Thymus (tissue), 14 donors: Measurements from ENCODE around the gene NKAPL. TPM values are rescaled to one million over a fixed set of nuclear protein-coding genes. Genes with fewer than 3 reads are reported as not detected.

ENCODE experiments used
- DNase-seq, 9 donors: peaks; one replicate each; pipeline ENCODE4 v3.0.0-alpha.2; 2013; ENCODE audit warnings: low spot score in 9 of 9, low read depth in 6 of 9, missing footprints in 1 of 9
- H3K27ac ChIP-seq, 2 donors: one replicate each; pipeline ENCODE4 v1.5.1; 2013; ENCODE audit warnings: control low read depth in 1 of 2, low read depth in 1 of 2, low read length in 1 of 2, mild to moderate bottlenecking in 1 of 2, moderate library complexity in 1 of 2
- H3K27me3 ChIP-seq, 2 donors: one replicate each; pipeline ENCODE4 v1.5.1; 2013; ENCODE audit warnings: low read length in 1 of 2; ENCODE audit not compliant: control insufficient read depth in 2 of 2, insufficient read depth in 1 of 2
- H3K36me3 ChIP-seq, 2 donors: one replicate each; pipeline ENCODE4 v1.5.1; 2013; ENCODE audit warnings: low read length in 1 of 2, mild to moderate bottlenecking in 1 of 2, moderate library complexity in 1 of 2; ENCODE audit not compliant: control insufficient read depth in 2 of 2, insufficient read depth in 2 of 2
- H3K4me1 ChIP-seq, 2 donors: one replicate each; pipeline ENCODE4 v1.5.1; 2013; ENCODE audit warnings: low read length in 2 of 2; ENCODE audit not compliant: control insufficient read depth in 2 of 2, insufficient read depth in 2 of 2
- H3K4me3 ChIP-seq, 2 donors: one replicate each; pipeline ENCODE4 v1.5.1; 2013; ENCODE audit warnings: low read length in 2 of 2, control low read depth in 1 of 2, mild to moderate bottlenecking in 1 of 2
- H3K9me3 ChIP-seq, 2 donors: one replicate each; pipeline ENCODE4 v1.5.1; 2013; ENCODE audit warnings: low read length in 1 of 2, mild to moderate bottlenecking in 1 of 2; ENCODE audit not compliant: control insufficient read depth in 2 of 2, insufficient read depth in 1 of 2
- WGBS: extraction: QIAGEN DNeasy Blood & Tissue Kit; methylation state at CpG from one replicate; pipeline ENCODE4 v1.1.7; 2013; 5-methylcytosine and 5-hydroxymethylcytosine counted together
- long read RNA-seq, 10 donors: transcript quantifications; one replicate each; lab custom pipeline, GENCODE V29; 2026
- polyA plus RNA-seq: library from polyadenylated mRNA; stranded (reverse); fragments of 200-250 nt; gene quantifications from one replicate; pipeline ENCODE4 v1.2.3, GENCODE V29; 2013
- total RNA-seq: library from RNA; stranded (reverse); fragments of 120-200 nt; gene quantifications from one replicate; pipeline ENCODE4 v1.2.4, GENCODE V29; 2013
- donor health status: healthy.

NKAPL gene
- total RNA-seq (0.52 TPM), polyA plus RNA-seq (1.5 TPM)
- long read RNA-seq, donor 1, result 0 reads
- long read RNA-seq, donor 2, result 0 reads
- long read RNA-seq, donor 3, partial matches to known transcripts, result 0 of 2 reads
- long read RNA-seq, donor 3, other reads (novel, unspliced or antisense), result 0 of 2 reads
- long read RNA-seq, donor 4, partial matches to known transcripts, result 0 of 1 reads
- long read RNA-seq, donor 4, other reads (novel, unspliced or antisense), result 0 of 1 reads
- long read RNA-seq, donor 5, partial matches to known transcripts, result 0 of 1 reads
- long read RNA-seq, donor 5, other reads (novel, unspliced or antisense), result 0 of 1 reads
- long read RNA-seq, donor 6, result 0 reads
- long read RNA-seq, donor 7, partial matches to known transcripts, result 0 of 4 reads
- long read RNA-seq, donor 7, other reads (novel, unspliced or antisense), result 0 of 4 reads
- long read RNA-seq, donor 8, result 0 reads
- long read RNA-seq, donor 9, result 0 reads
- long read RNA-seq, donor 10, partial matches to known transcripts, result 0 of 1 reads
- long read RNA-seq, donor 10, other reads (novel, unspliced or antisense), result 0 of 1 reads

DNA sequence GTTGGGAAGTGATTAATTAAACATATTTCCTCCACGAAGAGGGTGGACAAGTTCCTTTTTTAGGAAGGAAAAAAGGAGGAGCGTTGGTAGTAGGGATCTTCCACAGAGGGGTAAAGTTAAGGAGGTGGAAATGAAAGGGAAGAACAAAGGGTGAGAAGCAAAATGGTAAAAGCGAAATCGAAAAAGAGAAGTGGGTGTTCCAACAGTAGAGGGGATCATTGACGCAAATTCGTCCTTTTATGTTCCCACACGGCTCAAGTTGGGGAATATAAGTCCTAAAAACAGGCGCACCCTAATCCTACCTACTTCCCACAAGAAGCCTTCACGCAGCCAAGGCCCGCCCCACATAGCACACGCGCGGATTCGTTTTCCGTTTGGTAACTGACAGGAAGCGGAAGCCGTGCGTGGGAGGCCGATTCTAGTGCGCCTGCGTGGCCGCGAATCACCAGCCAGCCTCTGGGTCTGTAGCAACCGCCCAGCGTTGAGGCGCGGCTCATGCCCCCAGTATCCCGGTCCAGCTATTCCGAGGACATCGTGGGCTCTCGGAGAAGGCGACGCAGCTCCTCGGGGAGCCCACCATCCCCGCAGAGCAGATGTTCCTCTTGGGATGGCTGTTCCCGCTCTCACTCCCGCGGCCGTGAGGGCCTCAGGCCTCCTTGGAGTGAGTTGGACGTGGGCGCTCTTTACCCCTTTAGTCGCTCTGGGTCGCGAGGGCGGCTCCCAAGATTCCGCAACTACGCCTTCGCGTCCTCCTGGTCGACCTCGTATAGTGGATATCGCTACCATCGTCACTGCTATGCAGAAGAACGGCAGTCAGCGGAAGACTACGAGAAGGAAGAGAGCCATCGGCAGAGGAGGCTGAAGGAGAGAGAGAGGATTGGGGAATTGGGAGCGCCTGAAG, at the start of gene NKAPL:
Gene NKAPL, plus strand, starts transcription at position 421 of the 901 bp plus-strand sequence. Its CDS starts 75 bp downstream, at position 496.
- no peak within 1 kb of the TSS for H3K27ac ChIP-seq
- WGBS, result 58% methylated on average over 58 of the region's 58 CpGs

DNA sequence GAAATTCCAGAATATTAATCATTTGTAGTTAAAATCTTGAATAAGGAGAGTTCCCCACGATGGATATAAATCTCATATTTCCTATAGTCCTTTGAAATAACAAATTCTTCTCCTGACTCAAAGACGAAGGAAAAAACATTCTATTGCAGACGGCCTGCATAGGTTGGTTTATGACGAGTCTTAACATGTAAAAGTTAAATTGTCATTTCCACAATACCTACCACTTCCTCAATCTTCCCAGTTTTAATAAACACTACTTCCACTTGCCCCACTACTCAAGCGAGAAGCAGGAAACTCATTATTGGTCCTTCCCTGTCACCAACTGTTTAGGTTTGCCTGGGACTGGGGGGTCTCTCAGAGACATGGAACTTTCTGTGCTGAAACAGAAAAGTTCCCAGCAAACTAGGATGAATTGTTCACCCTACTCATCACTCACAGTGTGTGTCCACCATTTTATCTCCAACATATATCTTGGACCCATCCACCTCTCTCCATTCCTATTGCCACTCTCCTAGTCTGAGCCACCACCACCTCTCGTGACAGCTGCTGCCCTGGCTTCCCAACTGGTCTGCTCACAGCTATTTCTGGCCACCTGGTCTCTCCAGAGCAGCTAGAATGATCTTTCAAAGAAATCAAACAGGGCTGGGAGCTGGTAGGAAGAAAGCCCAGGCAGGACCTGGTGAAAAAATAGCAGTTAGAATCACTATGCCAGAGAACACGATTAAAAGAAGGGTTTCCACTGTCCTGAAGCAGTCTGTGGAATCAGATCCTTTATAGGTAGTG, 49.2 kb upstream of the NKAPL start:
- H3K27me3 ChIP-seq, result peaks cover 52 to 94% of the 10 kb centered on the region in 2 donors

More for the DNA sequence above, at the start of gene NKAPL:
- Histone ChIP-seq H3K4me3 (peak within 1 kb of the TSS; percentile 3 to 23), H3K36me3 (no peaks in the 10 kb centered on the region), H3K9me3 (peaks cover 0 to 8% of the 10 kb centered on the region in 2 donors), H3K27me3 (peaks cover 0 to 6% of the 10 kb centered on the region in 2 donors), H3K4me1 (peaks cover 2 to 10% of the 10 kb centered on the region in 2 donors)
- DNase-seq, result peak in 6 of 9 donors; percentile 13 to 62 (median 34)

DNA sequence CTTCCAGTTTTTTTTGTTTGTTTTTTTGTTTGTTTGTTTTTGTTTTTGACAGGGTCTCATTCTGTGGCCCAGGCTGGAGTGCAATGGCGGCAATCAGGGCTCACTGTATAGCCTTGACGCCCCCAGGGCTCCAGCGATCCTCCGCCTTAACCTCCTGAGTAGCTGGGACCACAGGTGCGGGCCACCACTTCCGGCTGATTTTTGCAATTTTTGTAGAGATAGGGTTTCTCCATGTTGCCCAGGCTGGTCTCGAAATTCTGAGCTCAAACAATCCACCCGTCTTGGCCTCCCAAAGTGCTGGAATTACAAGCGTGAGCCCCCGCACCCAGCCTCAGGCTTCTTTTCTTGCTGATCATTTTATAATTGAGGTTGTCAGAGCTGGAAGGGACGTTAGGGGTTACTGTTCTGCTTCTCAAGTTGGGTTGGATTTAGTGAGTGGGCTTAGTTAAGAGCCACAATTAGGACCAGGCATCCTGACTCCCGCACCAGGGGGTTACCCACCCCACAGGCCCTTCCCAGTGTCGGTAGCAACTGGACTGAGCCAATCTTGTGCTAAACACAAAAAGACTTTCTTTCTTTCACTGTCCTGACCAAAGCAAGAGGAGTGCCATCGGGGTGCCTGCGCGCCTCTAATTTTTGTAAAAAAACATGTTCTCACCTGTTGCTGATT, 47.1 kb upstream of the NKAPL start:
- no peak overlapping the region for H3K27ac ChIP-seq
- H3K27me3 ChIP-seq, result peaks cover 46 to 98% of the 10 kb centered on the region in 2 donors

More for the DNA sequence above, 49.2 kb upstream of the NKAPL start:
- peaks cover 0 to 4% of the 10 kb centered on the region in 2 donors for H3K4me1 ChIP-seq
- DNase-seq, result no peak
- 36% methylated on average over 7 of the region's 7 CpGs for WGBS
- peaks cover 3 to 4% of the 10 kb centered on the region in 2 donors for H3K9me3 ChIP-seq
- no peak overlapping the region for H3K4me3 ChIP-seq
- H3K27ac ChIP-seq, result no peak overlapping the region
- H3K36me3 ChIP-seq, result no peaks in the 10 kb centered on the region

DNA sequence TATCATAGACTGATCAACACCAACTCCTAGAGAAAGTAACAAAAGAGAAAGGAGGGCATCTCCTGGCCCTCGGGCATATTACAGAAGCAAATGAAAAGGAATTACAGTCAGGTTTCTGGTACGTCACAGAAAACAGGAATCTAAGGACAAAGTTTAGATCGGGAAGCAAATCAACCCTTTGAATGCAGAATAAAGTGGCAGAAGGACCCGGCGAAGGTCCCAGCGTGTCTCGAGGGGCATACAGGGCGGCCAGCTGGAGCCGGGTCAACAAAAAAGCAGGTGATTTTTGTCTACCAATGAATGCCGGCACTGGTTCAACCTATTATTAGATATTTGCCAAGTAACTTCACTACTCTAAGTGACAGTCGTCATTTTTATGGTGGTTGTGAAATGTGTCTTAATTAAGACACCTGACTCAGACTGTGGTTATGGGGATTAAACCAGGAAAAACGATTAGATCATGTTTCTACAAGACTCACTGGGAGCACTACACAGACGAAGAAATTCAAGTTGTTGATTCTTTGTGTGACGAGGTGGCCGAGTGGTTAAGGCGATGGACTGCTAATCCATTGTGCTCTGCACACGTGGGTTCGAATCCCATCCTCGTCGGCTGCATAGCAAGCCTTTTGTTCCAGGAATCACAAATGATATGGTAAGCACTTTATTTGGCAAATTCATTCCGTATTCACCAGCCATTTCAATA, 46.4 kb upstream of the NKAPL start:
- Histone ChIP-seq H3K36me3 (no peaks in the 10 kb centered on the region), H3K27ac (no peak overlapping the region), H3K27me3 (peaks cover 41 to 98% of the 10 kb centered on the region in 2 donors), H3K4me1 (no peaks in the 10 kb centered on the region), H3K9me3 (no peaks in the 10 kb centered on the region), H3K4me3 (no peak overlapping the region)
- 2% methylated on average over 21 of the region's 21 CpGs for WGBS
- DNase-seq, result peak in 1 of 9 donors; percentile 21

More for the DNA sequence above, 47.1 kb upstream of the NKAPL start:
- WGBS, result 9% methylated on average over 16 of the region's 16 CpGs
- H3K4me1 ChIP-seq, result peaks cover 0 to 4% of the 10 kb centered on the region in 2 donors
- no peaks in the 10 kb centered on the region for H3K36me3 ChIP-seq
- DNase-seq, result peak in 1 of 9 donors; percentile 16
- peaks cover 3 to 4% of the 10 kb centered on the region in 2 donors for H3K9me3 ChIP-seq
- no peak overlapping the region for H3K4me3 ChIP-seq

DNA sequence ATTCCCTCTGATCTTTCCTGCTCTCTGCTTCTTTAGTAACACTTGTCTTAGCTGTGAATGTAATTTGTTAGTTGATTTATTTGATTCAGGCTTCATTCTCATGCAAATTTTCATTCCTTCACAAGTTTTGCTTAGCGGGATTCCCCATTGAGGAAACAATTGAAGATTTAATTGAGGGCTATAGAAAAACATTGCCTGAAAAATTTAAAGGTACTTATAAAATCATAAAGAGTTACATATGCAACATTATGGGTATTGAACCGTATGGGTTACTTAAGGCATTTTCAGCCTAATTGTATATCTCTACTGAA, 45.9 kb upstream of the NKAPL start:
- Histone ChIP-seq H3K36me3 (no peaks in the 10 kb centered on the region), H3K4me1 (peaks cover 0 to under 1% of the 10 kb centered on the region in 2 donors), H3K4me3 (no peak overlapping the region), H3K27me3 (peaks cover 39 to 98% of the 10 kb centered on the region in 2 donors), H3K9me3 (no peaks in the 10 kb centered on the region), H3K27ac (no peak overlapping the region)
- no peak for DNase-seq
- WGBS, result 27% methylated on average over 2 of the region's 2 CpGs

DNA sequence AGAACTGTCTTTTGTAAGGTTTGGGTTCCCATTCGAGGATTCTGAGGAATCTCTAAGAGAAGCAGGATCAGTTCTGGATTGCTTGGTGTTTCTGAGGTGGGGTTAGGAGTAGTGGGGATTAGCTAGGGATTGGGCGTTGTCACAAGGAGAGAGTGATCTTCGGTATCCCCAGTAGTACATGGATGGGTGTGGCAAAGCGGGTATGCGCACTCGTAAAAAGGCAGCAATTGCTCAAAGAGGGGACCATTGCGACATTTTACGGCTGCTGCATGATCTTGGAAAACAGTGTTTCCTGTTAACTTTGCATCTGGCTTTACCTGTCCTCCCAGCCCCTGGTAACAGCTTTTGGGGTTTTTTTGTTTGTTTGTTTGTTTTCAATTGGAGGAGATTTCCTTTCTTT, 43.7 kb upstream of the NKAPL start:
- Histone ChIP-seq H3K36me3 (no peaks in the 10 kb centered on the region), H3K9me3 (no peaks in the 10 kb centered on the region), H3K4me3 (no peak overlapping the region), H3K27me3 (peaks cover 33 to 96% of the 10 kb centered on the region in 2 donors), H3K4me1 (peaks cover 0 to 6% of the 10 kb centered on the region in 2 donors), H3K27ac (no peak overlapping the region)
- DNase-seq, result peak in 1 of 9 donors; percentile 23
- 54% methylated on average over 8 of the region's 8 CpGs for WGBS

DNA sequence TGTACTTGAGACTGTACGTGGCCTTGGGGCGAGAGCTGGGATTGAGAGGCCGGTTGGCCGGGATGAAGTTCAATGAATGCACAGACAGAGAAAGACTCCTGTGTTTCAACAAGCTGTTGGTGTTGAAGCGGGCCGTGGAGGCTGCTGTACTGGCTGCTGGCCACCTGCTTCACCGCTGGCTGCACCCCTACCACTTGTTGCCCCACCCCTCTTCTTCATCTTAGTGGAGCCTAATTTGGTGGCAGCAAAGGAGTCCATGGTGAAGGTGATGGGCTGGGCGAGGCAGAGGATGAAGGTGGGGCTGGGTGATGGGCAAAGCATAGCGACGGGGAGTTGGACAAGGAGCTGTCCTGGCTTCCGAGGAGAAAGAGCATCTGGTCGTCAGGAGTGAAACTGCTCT, 41.2 kb upstream of the NKAPL start:
- 95% methylated on average over 12 of the region's 12 CpGs for WGBS
- peaks cover 0 to 6% of the 10 kb centered on the region in 2 donors for H3K4me1 ChIP-seq
- no peak overlapping the region for H3K4me3 ChIP-seq
- H3K9me3 ChIP-seq, result no peaks in the 10 kb centered on the region
- no peak for DNase-seq
- H3K36me3 ChIP-seq, result no peaks in the 10 kb centered on the region
- H3K27me3 ChIP-seq, result peaks cover 29 to 87% of the 10 kb centered on the region in 2 donors
- no peak overlapping the region for H3K27ac ChIP-seq
